GM18520 (cell line): ENCODE measurements around the gene DLGAP1.

Experiments
- ATAC-seq: cut with Tn5 transposase; IDR thresholded peaks from one replicate; pipeline ENCODE4 v1.9.1; 2021; ENCODE audit not compliant: unreplicated experiment

Gene DLGAP1

DNA sequence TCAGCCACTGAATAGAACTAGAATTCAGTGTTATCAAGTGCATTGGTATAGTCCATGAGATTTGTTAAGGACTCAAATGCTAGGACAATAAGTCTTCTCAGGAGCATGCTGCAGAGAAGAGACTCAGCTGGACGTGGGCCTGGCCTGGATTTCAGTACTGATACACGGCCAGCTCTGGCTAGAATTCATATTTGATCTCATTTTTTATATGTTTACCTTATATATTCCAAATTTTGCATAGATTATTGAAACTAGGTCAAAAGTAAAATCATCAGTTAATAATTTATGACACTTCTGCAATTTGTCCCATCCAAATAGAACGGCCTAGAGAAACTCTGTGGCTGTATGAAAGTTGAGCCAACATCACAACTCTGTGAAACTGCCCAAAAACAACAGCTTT, 262.0 kb downstream of the DLGAP1 start:
- ATAC-seq, result no peak

DNA sequence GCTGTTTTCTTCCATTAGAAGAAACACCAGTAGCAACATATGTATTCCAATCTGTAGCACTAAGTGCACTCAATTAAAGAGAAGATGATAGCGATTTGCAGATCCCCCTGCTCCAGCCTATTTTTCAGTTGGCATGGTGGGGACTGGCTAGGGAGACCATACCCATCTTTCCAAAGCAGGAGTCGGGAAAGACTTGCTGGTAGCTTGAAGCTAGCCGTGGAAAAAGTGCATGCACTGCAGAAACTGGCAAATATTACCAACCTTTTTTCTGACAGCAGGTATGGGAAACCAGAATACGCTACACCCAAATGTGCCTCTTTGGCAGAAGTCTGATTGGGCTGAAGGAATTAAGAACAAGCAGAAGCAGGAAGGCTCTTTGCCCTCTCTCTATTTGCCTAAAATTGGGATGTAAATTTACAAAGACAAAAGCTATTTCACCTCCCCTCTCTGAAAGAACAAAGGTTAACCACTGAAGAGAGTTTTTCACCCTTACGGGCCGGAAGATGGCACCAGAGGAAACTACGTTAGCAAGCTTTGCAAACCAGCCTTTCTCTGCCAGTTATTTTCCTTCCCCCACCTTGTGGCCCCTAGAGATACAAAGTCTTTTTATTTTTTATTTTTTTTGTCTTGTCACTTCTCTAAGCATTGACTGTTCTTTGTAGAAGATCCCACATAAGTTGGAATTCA, 273.1 kb downstream of the DLGAP1 start:
- ATAC-seq, result no peak

DNA sequence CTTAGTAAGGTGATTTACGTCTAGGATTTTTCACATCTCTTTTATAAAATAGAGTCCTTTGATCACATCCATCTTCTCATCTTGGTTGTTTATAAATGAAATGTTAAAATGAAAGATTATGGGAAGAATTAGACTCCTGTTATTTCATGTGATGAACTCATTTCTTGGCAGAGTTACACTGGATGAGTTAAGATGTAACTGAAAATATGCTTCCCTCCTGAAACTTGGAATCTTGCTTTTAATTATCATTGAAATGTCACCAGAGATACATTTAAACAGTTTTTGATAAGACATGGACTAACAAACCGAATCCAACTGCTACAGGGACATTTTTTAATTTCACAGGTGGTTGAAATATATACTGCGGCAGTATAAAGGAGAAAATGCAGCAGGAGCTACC, 274.0 kb downstream of the DLGAP1 start:
- ATAC-seq, result no peak

DNA sequence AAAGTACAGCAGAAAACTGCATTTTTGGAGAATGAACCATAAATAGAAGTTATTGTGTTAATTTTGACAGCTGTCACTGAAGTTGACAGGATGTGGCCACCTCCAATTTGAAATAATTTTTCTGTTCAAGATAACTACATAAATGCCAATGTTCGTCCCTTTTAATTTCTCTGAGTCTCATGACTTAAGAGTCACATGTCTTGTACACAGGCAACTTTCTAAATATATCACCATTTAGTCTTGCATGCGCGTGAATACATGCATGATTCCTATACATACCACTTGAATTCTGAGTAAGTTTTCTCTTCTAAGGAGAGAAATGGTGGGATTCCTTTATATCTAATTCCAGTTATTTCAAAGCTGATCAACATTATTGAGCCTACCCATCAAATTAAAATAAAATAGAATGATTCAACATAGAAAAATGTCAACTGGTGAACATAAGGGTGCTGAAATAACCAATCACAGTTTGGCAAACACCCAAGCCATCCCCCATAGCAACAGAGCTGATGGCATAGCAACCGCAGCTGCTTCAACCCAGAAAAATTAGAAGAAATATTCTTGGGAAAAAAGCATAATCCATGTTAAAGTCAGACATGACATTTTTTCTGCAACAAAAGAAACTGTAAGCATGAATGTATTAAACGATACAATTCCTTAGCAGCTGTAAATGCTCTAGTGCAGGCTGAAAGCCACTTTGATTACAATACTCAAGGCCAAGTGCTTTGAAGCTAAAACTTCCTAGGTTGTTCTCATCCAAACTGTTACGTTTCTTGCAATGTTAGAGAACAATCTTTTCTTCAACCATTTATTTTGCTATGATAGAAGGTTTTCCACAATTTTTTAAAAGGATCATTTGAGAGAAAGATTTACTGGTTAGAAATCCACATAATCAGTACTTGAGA, 282.7 kb downstream of the DLGAP1 start:
- ATAC-seq, result no peak

DNA sequence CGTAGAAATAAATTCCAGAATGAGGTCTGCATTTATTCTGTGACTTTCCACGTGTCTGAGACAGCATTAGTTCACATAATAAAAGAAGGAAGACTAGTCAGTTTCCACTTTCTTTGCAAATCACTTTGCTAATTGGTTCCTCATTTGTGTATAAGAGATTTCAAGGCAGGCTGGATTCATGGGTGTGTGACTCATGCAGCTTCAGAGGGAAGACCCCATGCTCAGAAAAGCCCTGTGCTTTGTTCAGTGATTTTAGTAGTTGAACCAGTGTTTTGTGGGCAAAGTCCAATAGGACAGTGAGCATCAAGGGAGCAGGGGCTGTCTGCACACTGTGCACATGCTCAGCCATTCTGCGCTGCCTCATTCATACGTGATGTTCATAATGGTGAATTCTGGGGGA, 297.8 kb downstream of the DLGAP1 start:
- ATAC-seq, result no peak

DNA sequence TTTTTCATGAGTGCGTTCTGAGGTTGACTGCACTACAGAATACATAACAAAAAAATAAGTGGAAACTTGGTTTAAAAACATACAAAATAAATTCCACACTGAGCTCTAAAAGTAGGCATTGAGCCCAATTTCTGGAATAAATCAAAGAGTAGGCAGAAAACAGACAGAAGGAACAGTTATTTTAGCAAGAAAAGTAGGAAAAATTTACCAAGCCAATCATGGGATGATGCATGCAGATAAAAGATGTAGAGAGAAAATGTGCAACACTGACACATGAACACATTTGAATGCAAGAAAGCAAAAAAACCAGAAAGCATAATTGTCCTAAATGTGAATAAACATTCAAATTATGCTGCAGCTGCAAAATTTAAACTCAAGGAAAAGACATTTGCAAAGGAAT, 308.3 kb downstream of the DLGAP1 start:
- ATAC-seq, result no peak

DNA sequence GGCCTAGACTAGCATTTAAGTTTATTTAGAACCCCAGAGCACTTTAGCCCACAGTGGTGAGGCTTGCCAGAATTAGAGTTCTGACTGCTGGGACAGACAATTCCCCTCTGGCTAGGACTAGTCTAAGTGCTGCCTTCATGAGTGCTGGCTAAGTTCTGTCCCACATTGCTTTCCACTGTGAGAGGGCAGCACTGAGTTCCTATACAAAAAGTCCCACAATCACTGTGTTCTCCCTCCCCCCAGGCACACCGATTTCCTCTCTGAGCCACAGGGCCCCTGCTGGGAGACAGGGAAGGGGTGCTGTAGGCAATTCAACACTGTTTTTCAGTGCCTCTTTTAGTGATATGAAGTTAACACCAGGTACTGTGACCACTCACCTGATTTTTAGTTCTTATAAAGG, 310.9 kb downstream of the DLGAP1 start:
- no peak for ATAC-seq

DNA sequence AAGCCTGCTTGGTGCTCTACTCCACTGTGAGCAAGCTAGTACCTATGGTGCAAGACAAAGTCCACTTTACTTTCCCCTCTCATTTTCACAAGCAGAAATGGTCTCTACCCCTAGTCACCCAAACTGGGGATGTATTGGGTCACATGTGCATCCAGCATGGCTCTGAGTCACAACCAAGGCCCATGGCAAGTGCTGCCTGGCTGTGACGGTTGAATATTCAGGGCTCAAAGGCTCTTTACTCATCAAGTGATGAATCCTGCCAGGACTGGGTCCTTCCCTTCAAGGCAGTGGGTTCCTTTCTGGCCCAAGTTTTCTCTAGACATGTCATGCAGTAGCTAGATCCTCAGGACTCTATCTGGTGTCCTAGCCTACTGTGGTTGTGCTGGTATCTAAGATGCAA, 311.5 kb downstream of the DLGAP1 start:
- ATAC-seq, result no peak

DNA sequence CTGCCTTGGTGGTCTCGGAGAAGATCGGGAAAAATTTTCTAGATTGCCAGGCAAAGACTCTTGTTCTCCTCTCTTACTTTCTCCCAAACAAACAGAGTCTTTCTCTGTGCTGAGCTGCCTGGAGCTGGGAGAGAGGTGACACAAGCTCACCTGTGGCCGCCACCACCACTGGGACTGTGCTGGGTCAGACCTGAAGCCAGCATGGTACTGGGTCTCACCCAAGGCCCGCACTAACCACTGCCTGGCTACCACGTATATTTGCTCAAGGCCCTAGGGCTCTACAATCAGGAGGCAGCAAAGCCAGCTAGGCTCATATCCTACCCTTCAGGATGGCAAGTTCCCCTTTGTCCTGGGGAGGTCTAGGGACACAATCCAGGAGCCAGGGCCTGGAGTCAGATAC, 312.2 kb downstream of the DLGAP1 start:
- ATAC-seq, result no peak

DNA sequence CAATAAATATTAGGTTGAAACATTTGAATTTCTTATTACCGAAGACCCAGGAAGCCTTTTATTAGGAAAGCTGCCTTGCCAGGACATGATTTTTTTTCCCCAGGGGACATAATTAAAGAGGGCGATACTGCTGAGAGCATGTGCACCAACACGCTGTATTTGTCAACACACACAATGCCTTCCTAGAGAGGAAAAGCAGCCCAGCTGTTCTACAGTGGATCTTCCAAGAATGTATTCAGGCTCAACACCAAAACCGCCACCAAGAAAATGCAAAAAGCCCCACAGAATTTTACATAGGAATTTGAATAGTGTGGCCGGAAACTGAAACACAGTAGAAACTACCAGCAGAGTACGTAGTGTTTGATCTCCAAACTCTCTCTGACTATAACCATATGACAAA, 320.4 kb downstream of the DLGAP1 start:
- no peak for ATAC-seq

DNA sequence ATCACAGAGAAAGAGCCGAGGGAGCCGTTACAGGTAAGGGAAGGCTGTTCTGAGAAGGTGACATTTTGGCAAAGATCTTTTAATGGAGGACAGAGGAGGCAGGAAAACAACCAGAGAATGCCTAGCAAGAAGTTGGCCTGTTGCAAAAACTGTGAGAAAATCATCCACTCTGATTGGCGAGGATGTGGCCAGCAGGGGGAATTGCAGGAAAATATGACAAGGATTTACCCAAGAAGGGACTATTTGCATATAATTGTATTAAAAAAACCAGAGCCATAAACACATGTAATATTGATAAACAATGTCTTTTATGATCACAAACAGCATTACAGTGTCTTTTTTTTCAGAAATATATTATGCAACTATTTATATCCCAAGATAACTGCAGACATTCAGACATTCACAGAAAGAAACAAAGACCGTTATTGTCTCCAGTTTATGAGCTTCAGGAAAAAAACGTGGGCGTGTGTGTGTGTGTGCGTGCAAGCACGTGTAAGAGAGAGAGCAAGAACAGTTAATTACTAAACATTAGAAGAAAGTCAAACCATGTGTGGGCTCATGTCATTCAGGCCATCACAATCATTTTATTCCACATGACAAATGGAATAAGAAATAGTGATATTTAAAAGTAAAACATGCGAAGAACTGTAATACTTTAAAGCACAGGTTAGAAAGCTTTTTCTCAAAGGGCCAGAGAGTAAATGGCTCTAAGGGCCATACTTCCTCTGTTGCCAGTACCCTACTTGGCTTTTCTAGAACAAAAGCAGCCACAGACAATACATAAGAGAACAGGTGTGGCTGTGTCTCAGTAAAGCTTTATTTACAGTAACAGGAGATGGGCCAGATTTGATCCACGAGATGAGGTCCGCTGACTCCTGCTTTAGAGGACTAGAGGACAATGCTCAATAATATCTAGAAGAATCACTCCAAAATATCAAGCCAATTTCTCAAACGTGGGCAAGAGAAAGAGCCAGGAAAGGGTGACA, 324.1 kb downstream of the DLGAP1 start:
- ATAC-seq, result no peak

DNA sequence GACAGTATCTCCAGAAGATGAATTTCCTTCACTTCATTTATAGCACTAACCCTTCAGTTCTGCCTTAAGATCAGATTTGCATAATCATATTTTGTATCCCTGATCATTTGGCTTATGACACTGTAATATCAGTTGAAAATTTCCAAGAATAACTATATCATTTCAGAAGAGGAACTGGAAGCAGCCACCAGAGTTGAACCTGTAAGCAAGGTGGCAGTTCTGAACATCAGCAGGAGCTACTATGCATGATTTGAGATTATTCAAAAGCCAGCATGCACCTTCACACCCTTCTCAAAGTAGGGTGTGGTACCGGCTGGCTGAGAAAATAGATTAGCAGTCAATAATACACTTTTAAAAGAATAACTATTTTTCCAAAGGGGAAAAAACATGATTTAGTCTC, 328.2 kb downstream of the DLGAP1 start:
- no peak for ATAC-seq

DNA sequence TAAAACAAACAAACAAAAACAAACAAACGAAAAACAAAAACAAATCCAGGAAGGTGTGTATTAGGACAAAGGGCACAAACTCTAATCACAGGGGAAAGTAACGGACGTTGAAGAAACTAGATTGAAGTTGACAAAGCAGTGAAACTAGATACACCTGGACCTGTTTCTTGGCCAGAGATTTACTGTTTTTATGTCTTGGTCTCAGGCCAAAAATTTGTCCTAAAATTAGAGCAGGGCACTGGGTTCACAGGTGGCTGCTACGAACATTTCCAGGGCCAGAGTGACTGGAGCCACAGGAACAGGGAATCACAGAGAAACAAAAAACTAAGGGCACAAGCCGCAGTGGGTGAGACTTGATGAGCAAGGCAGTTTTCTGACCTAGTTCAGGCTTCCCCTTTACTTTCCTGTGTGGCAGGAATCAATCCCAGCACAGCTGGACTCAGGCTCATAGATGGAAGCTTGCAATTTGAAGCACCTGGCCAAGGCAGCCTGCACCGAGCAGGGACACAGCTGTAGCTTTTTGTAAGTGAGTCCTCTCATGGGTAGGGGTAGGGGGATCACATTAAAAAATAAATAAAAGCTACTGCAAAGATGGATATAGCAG, 329.4 kb downstream of the DLGAP1 start:
- no peak for ATAC-seq

DNA sequence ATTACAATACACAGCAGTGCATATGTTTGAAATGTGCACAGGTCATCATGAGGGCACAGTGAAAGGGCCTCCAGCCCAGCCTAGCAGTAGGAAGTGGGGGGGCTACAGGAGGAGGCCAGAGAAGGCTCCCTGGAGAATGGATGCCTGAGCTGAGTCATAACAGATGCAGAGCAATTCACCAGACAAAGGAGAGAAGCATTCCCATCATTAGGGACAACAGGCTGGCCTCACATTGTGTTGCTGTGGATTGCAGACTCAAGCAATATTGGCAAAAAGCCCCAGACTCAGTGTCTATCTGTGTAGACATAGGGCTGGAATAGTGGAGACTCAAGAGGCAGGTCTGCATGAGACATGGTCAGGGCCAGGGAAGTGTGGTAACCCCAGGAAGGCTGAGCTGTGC, 329.9 kb downstream of the DLGAP1 start:
- ATAC-seq, result no peak

DNA sequence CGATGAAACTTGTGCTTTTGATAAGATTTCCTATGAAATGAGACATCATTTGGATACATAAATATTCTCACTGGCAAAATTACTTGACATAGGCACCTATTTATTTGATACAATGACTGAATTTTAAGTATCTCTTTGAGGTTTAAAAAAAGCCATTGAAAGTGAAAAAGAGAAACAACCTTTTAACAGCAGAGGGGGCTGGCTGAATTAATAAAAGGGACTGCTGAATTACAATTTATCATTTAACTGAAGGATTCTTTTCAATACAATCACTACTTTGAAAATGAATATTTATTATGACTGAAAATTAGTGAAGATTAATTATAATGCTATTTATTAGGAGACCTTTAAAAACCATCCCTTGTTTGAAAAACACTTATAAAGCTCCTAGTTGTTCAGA, 335.3 kb downstream of the DLGAP1 start:
- no peak for ATAC-seq

DNA sequence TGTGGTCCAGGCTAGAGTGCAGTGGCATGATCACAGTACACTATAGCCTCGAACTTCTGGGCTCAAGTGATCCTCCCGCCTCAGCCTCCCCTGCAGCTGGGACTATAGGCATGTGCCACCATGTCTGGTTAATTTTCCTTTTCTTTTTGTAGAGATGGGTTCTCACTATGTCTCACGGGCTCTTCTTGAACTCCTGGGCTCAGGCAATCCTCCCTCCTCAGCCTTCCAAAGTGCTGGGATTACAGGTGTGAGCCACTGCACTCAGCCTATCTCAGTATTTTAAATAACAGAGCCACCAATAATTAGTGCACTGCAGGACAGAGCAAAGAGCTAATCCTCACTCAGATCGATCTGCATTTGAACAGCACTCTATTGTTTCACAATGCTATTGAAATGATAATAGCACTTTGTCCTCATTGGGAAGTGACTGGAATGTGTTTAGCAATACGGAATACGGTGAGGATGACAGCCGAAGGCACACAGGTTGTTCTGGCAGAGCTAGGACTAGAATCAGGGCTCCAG, 335.9 kb downstream of the DLGAP1 start:
- ATAC-seq, result no peak

DNA sequence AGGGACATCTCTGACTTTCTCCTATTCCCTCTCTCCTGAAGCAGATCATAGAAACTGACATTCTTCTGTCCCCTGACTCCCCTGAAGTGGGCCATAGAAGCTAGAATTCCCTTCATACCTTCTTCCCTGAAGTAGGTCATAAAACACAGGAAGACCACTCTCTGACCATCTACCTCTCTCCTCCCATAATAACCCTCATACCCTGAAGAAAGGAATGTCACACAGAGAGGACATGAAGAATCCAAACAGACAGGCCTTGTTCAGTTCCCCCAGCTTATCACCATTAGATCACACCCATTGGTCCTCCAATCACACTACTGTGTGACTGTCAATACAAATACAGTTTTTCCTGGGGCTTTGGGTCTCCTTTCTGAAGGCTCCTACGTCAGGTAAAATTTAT, 347.1 kb downstream of the DLGAP1 start:
- no peak for ATAC-seq

DNA sequence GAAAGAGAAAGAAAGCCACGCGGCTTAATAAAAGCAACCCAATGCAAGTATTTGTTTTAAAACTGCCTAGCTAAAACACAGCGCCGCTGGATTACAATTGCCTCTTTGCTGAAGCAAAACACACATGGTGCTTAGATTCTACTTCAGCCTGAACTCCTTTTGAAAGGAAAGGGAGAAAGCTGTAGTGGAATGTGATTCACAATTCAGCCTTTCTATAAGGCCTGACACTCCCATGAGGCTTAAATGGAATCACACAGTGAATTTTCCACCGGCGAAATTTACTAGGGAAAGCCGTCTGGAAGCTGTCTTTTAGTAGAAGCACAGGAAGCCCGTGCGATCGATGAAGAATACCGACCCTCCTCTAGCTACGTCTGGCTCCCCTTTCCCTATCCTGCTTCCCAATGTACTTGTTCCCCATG, 348.0 kb downstream of the DLGAP1 start:
- no peak for ATAC-seq

DNA sequence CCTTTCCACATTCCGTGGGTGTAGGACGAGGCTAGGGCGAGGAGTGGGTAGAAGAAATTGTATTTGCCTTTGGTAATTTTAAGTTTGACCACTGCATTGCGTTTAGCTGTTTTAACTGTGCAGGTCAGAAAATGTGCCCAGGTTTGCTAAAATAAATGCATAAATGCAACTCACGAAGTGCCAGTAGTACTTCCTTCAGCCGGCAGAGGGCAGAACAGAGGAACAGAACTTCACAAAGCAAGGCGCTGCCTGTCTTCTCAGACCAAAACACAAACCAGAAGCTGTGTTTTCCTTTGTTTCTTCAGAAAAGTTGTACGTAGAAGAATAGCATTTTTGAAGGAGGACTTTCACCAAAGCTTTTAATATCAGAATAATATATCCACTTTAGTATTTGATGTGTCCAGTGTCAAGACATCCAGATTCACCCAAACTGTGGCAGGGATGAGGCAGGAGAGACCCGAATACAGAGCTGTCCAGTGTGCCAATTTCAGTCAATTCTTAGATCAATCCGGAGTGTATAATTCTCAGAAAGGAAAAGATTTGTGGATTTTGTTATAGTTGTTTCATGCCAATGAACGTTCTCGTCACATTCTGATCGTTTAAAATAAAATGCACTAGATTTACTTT, 348.6 kb downstream of the DLGAP1 start:
- no peak for ATAC-seq

DNA sequence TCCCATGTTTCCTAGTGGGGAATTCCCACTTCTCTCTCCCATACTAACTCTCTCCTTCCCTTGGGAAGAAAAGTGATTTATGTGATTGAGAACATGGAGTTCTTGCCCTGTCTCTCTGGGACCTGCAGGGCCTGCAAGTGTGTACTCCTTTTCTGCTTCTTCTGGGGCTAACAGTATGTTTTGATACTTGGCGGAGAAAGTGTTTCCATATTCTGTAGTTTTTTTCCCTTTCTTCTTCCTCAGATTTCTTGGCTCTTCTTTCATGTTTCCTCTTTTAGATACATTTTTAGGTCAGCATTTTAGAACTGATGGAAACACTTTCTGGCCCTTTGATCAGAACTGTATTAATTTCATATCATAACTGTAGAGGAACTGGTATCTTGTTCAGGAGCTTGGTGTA, 352.2 kb downstream of the DLGAP1 start:
- ATAC-seq, result no peak
